NCI-H2196 (cell line): ENCODE measurements around the gene SNX7.
A peak's percentile ranks its signal among the peaks of the same experiment; 100 is the strongest.

Experiments
- DNase-seq: peaks from one replicate; lab custom pipeline; 2025; ENCODE audit not compliant: unreplicated experiment; lab: John Stamatoyannopoulos, UW

Gene SNX7, protein sequence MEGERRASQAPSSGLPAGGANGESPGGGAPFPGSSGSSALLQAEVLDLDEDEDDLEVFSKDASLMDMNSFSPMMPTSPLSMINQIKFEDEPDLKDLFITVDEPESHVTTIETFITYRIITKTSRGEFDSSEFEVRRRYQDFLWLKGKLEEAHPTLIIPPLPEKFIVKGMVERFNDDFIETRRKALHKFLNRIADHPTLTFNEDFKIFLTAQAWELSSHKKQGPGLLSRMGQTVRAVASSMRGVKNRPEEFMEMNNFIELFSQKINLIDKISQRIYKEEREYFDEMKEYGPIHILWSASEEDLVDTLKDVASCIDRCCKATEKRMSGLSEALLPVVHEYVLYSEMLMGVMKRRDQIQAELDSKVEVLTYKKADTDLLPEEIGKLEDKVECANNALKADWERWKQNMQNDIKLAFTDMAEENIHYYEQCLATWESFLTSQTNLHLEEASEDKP

DNA sequence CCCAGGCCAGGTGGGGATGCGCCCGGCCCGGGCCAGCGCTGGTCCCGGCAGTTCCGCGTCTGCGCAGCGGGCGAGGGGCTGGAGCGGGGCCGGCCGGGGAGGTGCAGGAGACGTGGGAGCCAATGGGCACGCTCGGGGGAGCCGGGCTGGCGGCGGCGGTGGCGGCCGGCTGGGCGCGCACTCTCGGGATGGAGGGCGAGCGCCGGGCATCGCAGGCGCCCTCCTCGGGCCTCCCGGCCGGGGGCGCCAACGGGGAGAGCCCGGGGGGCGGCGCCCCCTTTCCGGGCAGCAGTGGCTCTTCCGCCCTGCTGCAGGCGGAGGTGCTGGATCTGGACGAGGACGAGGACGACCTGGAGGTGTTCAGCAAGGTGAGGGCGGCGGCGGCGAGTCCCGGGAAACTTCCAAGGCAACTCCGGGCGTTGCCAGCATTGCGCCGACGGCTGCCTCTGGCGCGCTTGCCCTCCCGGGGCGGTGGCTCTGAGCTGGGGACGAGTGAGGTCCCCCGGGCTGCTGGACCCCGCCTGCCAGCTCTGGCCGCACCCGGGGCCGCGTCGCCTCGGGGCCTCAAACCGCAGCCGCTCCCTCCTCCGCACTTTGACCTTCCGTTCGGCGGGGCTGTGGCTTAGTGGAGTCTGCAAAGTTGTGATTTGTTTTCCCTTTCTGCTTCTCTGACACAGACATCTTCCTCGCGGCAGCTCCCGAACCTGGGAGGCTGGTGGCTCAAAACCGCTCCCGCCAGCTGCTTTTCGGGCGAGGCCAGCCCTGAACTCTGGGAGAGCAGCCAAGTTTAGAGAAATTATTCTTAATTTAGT is at the start of gene SNX7:
Gene SNX7, plus strand, starts transcription at position 178 of the 812 bp plus-strand sequence. Its CDS starts 11 bp downstream, at position 189.
- DNase-seq: peak; percentile 67

DNA sequence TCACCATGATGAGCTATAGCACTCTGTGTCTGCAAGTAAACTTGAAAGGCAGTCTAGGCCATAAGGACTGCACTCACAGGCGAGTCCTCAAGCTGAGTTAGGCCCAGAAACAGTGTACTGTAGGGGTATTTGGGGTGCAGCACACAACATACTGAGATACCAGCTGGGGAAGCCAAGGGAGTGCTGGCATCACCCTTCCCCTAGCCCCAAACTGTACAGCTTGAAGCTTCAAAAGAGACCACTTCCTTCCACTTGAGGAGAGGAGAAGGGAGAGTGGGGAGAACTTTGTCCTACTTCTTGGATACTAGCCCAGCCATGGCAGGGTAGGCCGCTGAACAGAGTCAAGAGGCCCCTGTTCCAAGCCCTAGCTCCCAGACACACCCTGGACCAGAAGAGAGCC is 24.2 kb upstream of the SNX7 start:
- no peak for DNase-seq

DNA sequence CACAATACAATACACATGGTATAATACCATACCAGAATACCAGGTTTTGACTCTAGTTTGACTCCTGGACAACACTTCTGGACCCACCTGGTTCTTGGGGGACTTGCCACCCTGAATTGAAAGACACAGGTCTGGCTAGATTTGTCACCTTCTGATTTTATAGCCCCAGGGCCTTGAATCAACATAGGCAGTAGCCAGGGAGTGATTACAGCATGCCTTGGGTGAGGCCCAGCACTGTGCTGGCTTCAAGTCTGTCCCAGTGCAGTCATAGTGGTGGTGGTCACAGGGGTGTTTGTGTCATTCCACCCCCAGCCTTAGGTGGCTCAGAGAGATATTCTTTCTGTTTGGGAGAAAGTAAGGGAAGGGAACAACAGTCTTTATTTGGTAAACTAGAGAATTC is 23.3 kb upstream of the SNX7 start:
- no peak for DNase-seq

DNA sequence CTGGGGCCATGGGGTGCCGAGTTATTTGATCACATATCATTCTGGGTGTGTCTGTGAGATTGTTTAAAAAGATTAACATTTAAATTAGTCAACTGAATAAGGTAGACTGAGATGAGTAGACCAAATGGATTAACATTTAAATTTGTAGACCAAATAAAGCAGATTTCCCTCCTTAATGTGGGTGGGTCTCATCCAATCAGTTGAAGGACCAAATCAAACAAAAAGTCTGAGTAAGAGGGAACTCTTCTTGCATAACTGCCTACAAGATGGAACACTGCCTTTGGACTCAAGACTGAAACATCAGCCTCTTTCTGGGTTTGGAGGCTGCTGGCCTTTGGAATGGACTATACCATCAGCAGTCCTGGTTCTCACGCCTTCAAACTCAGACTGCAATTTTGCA is 17.0 kb upstream of the SNX7 start:
- DNase-seq: no peak

DNA sequence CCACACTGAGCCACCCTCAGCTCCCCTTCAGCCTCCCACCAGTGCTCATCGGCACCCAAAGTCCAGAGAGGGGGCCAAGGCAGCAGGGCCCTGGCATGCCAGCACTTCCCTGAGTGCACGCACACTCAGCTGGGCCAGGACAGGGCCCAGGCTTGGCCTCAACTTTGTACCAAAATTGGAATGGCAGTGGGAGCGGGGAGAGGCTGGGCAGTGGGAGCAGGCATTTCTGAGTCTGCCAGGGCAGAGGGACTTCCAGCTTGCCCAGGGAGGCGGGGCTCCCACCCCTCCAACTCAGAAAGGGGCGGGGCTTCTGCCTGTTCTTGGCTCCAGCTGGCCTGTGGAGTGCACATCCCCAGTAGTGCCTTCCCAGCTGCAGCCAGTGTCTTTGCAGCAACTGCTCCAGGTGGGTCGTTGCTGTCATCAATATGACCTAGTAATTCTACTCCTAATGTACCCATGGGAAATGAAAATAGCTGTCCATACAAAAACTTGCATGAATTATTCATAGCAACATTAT is 10.3 kb upstream of the SNX7 start:
- no peak for DNase-seq

DNA sequence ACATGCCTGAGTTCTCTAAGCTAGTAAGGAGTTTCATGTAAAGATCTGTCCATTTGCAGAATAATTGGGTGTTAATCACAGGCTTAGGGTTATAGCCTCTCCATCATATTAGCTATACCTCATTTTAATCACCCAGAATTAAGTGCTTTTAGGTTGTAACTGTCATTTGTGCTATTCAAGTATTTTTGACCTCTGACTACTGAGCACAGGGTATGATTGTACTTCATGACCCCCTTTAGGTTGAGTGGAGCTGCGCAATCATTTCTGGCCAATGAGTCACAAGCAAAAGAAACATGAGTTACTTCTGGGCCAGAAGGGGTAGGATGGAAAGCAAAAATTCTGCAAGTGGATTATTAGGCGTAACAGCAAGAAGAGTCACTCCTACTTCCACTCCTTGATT is 8.4 kb upstream of the SNX7 start:
- no peak for DNase-seq

DNA sequence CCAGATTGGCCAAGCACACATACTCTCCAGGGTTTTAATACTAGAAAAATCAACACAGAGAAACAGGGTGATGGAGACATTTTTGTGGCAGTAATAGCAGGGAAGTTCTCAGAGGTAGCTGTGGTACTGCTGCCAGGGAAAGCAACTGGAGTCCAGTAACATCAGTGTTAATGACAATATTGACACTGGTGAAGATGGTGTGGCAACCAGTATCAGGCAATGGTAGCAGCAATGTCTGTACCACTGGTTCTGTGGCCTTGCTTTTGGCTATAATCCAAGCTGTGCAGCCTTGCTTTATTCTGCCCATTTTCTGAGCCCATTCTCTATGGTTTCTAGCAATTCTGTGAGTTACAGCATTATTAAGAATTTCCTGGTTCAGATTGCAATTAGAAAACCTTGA is 1.6 kb upstream of the SNX7 start:
- no peak for DNase-seq

DNA sequence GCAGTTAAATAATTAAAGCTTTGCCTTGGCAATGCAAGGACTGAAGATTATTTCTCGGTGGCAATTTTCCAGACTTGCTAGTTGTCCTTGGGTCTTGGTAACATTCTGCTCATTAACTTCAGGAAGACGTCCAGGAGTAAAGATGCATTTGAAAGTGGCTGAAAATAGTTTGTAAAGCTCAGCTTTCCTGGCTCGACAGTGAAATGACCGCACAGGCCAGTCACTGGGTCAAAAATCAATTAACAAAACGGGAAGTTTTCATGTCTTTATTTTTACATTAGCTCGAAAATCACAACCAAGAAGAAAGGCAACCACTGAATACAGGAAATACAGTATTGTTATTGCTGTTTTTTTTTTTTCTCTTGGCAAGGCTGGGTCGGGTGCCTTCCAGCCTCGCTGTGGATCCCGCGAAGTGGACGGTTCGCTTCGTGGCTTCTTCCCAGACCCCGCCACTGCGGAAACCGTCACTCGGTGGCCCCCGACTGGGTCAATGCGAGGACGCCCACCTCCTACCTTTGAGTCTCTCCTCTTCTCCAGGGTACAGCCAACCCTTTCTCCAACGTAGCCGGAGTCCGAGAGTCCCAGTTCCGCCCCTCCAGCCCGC is 479 bp upstream of the SNX7 start:
- DNase-seq: no peak

DNA sequence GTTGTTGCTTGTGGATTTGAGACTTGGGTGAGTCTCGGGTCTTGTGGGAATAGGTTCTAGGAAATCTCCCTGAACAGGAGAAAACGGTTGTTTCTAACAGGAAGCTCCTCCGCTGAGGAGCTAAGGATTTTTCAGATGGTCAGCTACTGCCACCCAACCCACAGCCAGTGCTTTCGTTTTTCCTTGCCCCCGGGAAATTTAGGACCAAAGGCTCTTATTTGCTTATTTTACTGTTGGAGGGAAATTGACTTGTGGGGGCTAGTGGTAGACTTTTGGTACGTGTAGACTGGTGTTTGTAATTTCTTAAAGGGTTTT is 792 bp downstream of the SNX7 start:
- no peak for DNase-seq

DNA sequence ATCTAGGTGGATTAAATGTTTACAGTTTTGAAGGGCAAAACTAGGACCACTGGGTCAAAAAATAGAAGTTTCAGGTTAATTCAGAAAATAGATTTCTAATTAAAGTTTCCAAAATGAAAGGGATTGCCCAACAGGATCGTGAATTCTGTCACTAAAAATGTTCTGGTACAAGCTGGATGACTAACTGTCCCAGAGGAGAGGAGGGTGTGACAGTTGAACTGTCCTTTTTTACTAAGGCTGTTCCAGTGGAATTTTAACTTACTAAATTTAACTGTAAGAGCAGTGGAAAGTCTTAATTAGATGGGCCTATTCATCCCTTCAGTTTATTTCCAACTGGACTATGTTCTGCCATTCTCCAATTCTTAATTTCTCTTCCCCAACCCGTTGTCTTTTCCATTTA is 7.2 kb downstream of the SNX7 start:
- no peak for DNase-seq

DNA sequence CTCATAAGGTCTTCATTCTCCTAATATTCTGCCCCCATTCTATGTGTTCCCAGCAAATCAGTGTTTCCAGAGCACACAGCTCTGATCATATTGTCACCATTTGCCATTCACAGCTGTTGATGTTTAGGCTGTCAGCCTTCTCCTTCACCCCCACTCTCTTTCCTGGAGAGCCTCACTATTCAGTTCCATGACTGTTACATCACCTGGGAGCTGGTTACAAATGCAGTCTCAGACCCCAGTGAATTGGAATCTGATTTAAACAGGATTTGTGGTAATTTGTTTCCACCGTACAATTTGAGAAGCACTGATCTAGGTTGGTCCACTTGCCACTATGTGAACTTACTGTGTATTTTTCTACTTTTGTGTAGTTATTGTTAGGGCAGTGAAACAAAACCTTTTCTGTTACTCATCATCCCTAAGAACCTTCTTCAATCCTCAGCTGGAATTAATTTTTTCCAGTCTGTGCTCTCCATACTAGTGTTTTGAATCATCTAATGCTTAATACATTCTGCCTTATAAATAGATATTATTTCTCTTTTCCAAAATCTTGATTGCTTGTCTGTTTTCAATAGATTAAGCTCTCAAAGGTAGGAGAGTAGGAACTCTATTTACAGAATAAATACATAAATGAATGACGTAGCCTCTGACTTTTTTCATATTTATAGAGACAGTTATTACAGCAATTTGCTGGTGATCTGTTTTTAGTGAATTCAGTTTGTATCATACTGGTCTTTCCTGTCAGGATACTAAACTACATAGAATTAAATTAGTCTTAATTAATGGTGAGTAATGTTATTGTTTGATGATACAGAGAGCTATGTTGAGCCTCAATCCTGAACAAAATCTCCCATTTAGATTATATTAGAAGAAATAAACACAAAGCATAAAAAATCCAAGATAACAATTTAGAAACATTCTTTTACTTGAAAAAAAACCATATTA is 8.1 kb downstream of the SNX7 start:
- no peak for DNase-seq

DNA sequence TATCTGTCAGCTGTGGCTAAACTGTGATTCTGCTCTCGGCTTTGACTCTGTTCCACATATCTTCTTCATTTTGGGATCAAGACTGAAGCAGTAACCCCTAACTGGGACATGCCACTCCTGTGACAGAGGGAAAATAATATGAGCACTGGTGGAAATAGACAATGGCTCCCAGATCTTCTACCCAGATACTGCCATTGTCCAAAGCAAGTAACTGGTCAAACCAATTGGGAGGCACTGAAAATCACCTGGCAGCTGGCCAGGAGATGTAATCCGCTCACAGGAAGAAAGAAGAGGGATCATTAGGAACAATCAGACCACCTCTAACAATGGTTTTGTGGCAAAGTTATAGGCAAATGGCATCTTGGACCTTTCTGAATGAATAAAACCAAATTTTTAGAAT is 10.7 kb downstream of the SNX7 start:
- peak; percentile 8 for DNase-seq

DNA sequence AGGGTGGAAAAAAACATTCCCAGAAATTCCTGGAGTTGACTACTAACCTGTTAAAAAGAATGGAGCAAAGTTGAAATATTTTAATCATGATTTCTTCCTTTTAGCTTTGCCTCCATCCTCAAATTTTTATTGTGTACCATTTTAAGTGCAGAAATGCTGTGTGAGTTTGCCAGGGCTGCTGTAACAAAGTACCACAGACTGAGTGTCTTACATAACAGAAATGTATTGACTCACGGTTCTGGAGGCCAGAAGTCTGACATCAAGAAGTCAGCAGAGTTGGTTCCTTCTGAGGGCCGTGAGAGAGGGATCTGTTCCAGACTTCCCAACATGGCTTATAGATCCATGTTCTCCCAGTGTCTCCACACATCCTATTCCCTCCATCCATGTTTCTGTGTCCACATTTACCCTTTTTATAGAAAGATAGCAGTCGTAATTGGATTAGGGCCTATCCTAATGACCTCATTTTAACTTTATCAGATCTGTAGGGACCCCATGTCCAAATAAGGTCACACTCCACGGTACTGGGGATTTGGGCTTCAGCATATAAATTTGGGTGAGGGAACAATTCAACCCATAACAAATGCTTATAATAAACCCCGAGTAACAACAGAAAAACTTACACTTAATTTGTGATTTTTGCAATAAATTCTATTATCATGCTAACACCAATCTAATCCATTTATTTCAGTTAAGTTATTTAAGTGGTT is 12.7 kb downstream of the SNX7 start:
- no peak for DNase-seq

DNA sequence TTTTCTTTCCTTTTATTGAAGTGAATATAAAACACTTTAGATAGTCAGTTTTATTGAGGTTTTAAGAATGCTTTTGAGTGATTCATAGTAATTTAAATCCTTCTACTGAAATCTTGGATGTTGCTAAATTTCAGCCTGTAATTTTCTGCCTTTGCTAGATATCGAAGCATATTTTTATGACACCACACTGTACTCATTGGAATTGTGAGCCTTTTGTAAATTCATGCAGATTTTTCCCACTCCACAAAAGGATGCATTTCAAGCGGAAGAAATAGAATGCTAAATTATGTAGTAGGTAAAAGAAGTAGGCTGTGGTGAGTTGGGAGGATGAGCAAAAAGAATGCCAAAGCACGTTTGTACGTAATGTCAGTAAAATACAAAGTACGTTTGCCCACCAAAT is 13.8 kb downstream of the SNX7 start:
- DNase-seq: no peak

DNA sequence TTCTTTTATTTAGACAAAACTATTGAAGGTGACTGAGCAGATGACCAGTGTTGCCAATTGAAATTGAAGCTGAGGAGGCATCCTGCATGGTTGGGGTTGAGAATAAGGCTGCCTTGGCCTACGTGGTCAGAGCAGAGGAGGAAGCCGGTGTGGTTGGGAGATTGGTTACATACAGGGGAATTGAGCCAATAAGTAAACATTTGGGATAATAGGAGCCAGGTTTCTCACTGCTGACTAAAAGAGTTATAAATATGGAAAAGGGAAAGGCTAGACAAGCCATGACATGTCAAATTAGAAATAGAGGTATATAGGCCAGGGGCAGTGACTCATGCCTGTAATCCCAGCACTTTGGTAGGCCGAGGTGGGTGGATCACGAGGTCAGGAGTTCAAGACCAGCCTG is 15.8 kb downstream of the SNX7 start:
- peak; percentile 74 for DNase-seq

DNA sequence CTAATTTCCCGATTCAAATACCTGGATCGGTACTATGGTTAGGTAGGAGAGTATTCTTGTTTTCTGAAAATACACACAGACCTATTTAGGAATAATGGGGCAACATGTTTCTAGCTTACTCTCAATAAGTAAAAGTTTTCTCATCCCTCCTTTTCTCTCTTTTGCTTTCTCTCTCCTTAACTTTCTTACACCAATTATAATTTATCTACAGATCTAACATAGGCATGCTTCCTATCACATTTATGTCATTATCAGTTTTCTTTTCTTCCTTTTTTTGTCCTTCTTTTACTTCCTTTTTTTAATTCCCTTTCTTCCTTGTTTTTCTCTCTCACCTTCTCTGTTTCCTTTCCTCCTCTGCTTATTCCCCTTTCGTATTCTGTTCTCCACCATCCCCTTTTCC is 20.3 kb downstream of the SNX7 start:
- no peak for DNase-seq

DNA sequence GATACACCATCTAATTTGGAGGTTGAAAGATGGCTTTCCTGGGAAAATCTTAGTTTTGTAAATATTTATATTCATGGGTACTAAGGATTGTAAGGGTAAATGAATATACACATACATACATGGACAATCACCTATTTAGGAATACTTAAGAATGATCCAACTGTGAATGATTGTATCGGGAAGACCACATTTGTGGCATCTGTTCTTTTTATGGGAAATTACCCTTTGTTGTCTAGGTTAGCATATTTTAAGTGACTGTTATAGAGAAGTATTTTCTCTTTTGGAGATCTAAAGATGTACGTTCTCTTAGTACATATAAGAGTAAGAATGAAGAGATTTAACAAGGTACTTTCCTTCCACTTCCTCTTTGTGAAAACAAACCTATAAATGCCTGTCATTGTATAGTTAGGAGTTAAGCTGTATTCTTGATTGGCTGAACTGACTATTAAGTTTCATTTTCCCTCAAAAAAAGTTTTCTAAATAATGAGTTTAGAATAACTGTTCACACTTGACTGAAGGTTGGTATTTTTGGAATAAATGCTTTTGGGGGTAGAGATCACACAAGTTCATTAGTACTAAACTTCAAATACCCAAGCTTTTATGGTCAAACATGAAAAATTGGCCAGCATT is 26.7 kb downstream of the SNX7 start:
- no peak for DNase-seq

DNA sequence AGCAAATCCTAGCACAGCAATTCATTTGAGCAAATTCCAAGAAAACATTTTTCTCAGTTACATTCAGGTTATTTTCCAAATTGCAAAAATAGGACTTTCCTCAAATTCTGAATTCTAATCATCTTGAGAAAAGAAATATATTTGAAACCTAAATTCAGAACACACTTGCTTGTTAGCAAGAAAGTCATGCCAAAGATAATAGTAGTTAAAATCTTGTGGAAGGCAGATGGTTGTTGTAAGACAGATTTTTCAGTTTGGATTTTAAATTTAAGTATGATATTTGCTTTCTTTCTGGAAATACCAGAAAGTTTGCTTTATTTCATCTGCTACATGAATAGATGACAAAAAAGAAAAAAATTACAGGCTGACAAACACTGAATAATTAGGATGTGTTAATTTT is 29.1 kb downstream of the SNX7 start:
- DNase-seq: no peak

DNA sequence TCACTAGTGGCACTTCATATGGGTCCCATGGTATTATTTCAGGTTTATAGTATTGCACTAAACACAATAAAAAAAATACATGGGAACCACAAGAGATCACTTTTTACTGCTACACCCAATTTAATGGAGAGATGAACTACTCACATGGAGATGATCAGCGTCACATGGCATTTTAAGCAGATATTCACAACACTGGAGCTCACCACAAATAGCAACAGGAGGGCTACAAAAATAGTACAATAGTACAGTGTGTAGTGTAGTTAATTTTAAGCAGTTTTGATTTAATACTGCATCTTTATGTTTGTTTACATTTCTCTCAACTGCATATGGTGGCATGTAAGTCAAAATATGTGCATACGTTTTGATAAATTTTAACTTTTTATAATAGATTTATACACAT is 31.0 kb downstream of the SNX7 start:
- DNase-seq: no peak

DNA sequence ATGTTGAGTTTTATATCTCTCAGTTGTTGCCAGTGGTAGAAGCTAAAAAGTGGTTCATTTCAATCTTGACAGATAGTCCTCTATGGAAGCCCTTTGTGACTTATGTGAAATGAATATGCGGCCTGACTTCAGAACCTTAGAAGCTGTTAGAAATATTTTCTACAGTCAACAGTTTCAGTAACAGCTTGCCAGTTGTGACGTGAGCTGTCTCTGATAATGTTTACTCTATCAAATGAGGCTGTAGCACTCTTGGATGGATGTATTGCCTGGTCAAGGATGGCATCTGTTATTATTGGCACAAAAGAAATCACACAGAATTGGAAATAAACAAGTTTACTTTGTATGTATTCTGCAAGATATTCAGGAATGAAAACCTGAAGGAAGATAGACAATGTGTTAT is 31.9 kb downstream of the SNX7 start:
- DNase-seq: no peak
